ENCODE results near the gene POLRMT.

DNA sequence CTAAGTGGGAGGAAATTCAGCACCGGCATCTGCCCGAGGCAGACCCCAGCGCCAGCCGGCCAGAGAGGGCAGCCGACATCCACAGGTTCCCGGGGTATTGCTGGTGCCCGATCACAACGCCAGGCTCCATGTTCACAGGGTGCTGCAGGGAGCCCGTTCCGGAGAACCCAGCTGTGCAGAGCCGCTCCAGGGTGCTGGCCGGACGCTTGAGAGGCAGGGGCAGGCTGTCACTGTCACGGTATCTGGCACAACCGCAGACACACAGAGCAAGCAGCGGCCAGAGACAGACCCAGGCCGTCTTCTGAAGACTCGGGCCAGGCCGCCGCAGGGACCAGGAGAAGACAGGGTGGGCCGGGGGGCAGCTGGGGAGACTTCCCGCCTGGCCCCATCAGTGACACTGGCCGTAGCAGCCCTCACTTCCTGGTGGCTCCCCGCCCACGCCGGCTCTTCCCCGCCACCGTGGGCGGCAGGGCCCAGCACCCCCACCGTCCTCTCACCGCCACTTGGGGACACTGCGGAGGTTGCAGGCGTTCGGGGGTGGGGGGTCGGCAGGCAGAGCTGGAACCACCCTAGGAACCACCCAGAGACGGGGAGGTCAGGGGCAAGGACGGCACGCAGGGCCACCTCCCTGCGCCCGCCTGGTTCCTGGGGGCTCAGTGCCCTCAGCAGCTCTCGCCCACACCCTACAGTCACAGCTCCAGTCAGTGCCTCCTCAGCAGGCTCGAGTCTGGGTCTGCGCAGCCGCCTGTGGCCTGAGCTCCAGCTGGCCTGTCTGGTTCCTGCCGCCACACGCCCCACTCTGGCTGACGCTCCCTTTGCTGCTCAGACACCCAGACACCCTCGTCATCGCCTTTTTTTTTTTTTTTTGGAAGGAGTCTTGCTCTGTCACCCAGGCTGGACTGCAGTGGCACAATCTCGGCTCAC is 25.8 kb upstream of the POLRMT start:
- TF ChIP-seq CTCF (IDR thresholded peaks at IDR 0.05) = no peak
- no peak for TF ChIP-seq POLR2A (IDR thresholded peaks at IDR 0.05)
